IMR-90 (cell line): Measurements from ENCODE around the gene MEGF6. TPM values are rescaled to one million over a fixed set of nuclear protein-coding genes. Genes with fewer than 3 reads are reported as not detected.

Experiments
- ATAC-seq: fragments of 200-7000 bp; cut with Tn5 transposase; 2 replicates; pipeline ENCODE4 v1.9.1; 2020; ENCODE audit warnings: low read depth, mild to moderate bottlenecking, moderate library complexity
- BruUV-seq: library from RNA; stranded (reverse); fragments of 400-500 nt; replicated peaks from 2 replicates; lab custom pipeline; 2021; lab: Mats Ljungman, UMichigan
- CTCF ChIA-PET: fragments of 300-600 bp; formaldehyde crosslinking; extraction: SDS; loops from one replicate; lab custom pipeline; 2021; ENCODE audit warnings: antibody characterized with exemption; lab: Yijun Ruan, JAX
- POLR2A ChIA-PET: fragments of 300-600 bp; sonication (Branson Sonifier 250); formaldehyde crosslinking; loops from one replicate; lab custom pipeline; 2022; ENCODE audit warnings: antibody characterized with exemption; ENCODE audit not compliant: unreplicated experiment; lab: Charles Lee
- DNase-seq: peaks from one replicate; pipeline ENCODE4 v3.0.0; 2013
- H2AFZ ChIP-seq: replicated peaks from 2 replicates; pipeline ENCODE3; 2013; ENCODE audit warnings: low read length, mild to moderate bottlenecking; ENCODE audit not compliant: poor library complexity
- H2AK5ac ChIP-seq: 2 replicates; pipeline ENCODE4 v1.6.1; 2013; ENCODE audit warnings: low read depth, low read length, inconsistent platforms
- H2AK9ac ChIP-seq: replicated peaks from 2 replicates; pipeline ENCODE3; 2013; ENCODE audit warnings: mild to moderate bottlenecking, low read depth, low read length, moderate library complexity; ENCODE audit not compliant: poor library complexity
- H2BK120ac ChIP-seq: 2 replicates; pipeline ENCODE4 v1.6.1; 2013; ENCODE audit warnings: low read depth, low read length, inconsistent platforms
- H2BK15ac ChIP-seq: 3 replicates; pipeline ENCODE4 v1.6.1; 2013; ENCODE audit warnings: low read depth, low read length, inconsistent platforms
- H2BK20ac ChIP-seq: 2 replicates; pipeline ENCODE4 v1.6.1; 2013; ENCODE audit warnings: low read depth, mild to moderate bottlenecking, inconsistent platforms, low read length, moderate library complexity
- H2BK5ac ChIP-seq: 2 replicates; pipeline ENCODE4 v1.6.1; 2013; ENCODE audit warnings: mild to moderate bottlenecking, low read depth, low read length, inconsistent platforms; ENCODE audit not compliant: poor library complexity, severe bottlenecking
- H3K14ac ChIP-seq: replicated peaks from 2 replicates; pipeline ENCODE4 v1.6.1; 2013; ENCODE audit warnings: low read depth, low read length, inconsistent platforms
- H3K18ac ChIP-seq: 2 replicates; pipeline ENCODE4 v1.6.1; 2013; ENCODE audit warnings: low read depth, low read length, control low read depth
- H3K23ac ChIP-seq: 2 replicates; pipeline ENCODE4 v1.6.1; 2013; ENCODE audit warnings: low read depth, low read length, inconsistent platforms
- H3K27ac ChIP-seq: 2 replicates; pipeline ENCODE4 v1.5.1; 2013; ENCODE audit warnings: mild to moderate bottlenecking, control low read depth, low read length; ENCODE audit not compliant: insufficient read depth
- H3K27me3 ChIP-seq: 2 replicates; pipeline ENCODE4 v1.6.1; 2013; ENCODE audit warnings: low read length; ENCODE audit not compliant: control insufficient read depth, insufficient read depth
- H3K36me3 ChIP-seq: 2 replicates; pipeline ENCODE4 v1.6.1; 2013; ENCODE audit warnings: low read length, mixed read lengths; ENCODE audit not compliant: control insufficient read depth, insufficient read depth
- H3K4ac ChIP-seq: 2 replicates; pipeline ENCODE4 v1.6.1; 2013; ENCODE audit warnings: low read depth, low read length, inconsistent platforms
- H3K4me1 ChIP-seq: 2 replicates; pipeline ENCODE4 v1.6.1; 2013; ENCODE audit warnings: low read length, mixed read lengths; ENCODE audit not compliant: control insufficient read depth, insufficient read depth
- H3K4me2 ChIP-seq: 2 replicates; pipeline ENCODE4 v1.6.1; 2013; ENCODE audit warnings: low read depth, mild to moderate bottlenecking, control low read depth, low read length, moderate library complexity
- H3K4me3 ChIP-seq: 2 replicates; pipeline ENCODE4 v1.5.1; 2013; ENCODE audit warnings: low read depth, mild to moderate bottlenecking, control low read depth, low read length, moderate library complexity; ENCODE audit not compliant: insufficient read depth
- H3K56ac ChIP-seq: 2 replicates; pipeline ENCODE4 v1.6.1; 2013; ENCODE audit warnings: low read length, inconsistent platforms; ENCODE audit not compliant: insufficient read depth; ENCODE audit errors: extremely low read depth
- H3K79me1 ChIP-seq, 2 experiments: 2 replicates each; pipeline ENCODE4 v1.6.1; 2013; ENCODE audit warnings: low read length in 2 of 2, inconsistent platforms in 1 of 2, low read depth in 1 of 2
- H3K9ac ChIP-seq: 2 replicates; pipeline ENCODE4 v1.6.1; 2013; ENCODE audit warnings: low read depth, low read length, control low read depth
- H3K9me1 ChIP-seq: 2 replicates; pipeline ENCODE4 v1.6.1; 2013; ENCODE audit warnings: low read length, inconsistent platforms; ENCODE audit not compliant: insufficient read depth
- H3K9me3 ChIP-seq: 2 replicates; pipeline ENCODE4 v1.6.1; 2013; ENCODE audit warnings: low read length; ENCODE audit not compliant: control insufficient read depth, insufficient read depth
- H4K20me1 ChIP-seq: 2 replicates; pipeline ENCODE4 v1.6.1; 2013; ENCODE audit warnings: low read length, inconsistent platforms; ENCODE audit not compliant: insufficient read depth
- H4K5ac ChIP-seq: 2 replicates; pipeline ENCODE4 v1.6.1; 2013; ENCODE audit warnings: mild to moderate bottlenecking, low read depth, low read length, control low read depth
- H4K8ac ChIP-seq, 2 experiments: 2 replicates each; pipeline ENCODE4 v1.6.1; 2013; ENCODE audit warnings: low read depth in 2 of 2, low read length in 2 of 2, control low read depth in 1 of 2, inconsistent platforms in 1 of 2
- H4K91ac ChIP-seq: 2 replicates; pipeline ENCODE4 v1.6.1; 2013; ENCODE audit warnings: low read depth, low read length, inconsistent platforms; ENCODE audit not compliant: insufficient read depth
- BHLHE40 ChIP-seq: fragments of 150-350 bp; IDR thresholded peaks from 2 replicates; pipeline ENCODE4 v1.6.1; 2016; ENCODE audit warnings: mild to moderate bottlenecking, low read depth, low read length
- CEBPB ChIP-seq: IDR thresholded peaks from 2 replicates; pipeline ENCODE4 v1.6.1; 2012; ENCODE audit warnings: low read depth, low read length, improper control_type of control experiment
- CHD1 ChIP-seq: IDR thresholded peaks from 2 replicates; pipeline ENCODE4 v1.6.1; 2012; ENCODE audit warnings: low read depth, low read length, improper control_type of control experiment
- FOS ChIP-seq: fragments of 150-350 bp; IDR thresholded peaks from 2 replicates; pipeline ENCODE4 v1.6.1; 2016; ENCODE audit warnings: low read depth, low read length
- MAFK ChIP-seq: IDR thresholded peaks from 2 replicates; pipeline ENCODE4 v1.6.1; 2012; ENCODE audit warnings: low read depth, low read length, improper control_type of control experiment
- MAZ ChIP-seq: IDR thresholded peaks from 2 replicates; pipeline ENCODE4 v1.6.1; 2012; ENCODE audit warnings: low read depth, mild to moderate bottlenecking, low read length, improper control_type of control experiment, moderate library complexity, borderline replicate concordance
- MXI1 ChIP-seq: IDR thresholded peaks from 2 replicates; pipeline ENCODE4 v1.6.1; 2012; ENCODE audit warnings: low read depth, mild to moderate bottlenecking, low read length, moderate library complexity, borderline replicate concordance
- NFE2L2 ChIP-seq: fragments of 150-350 bp; IDR thresholded peaks from 2 replicates; pipeline ENCODE4 v1.6.1; 2016; ENCODE audit warnings: low read depth, mild to moderate bottlenecking, low read length
- POLR2A ChIP-seq: IDR thresholded peaks from 2 replicates; pipeline ENCODE4 v1.6.1; 2012; ENCODE audit warnings: mild to moderate bottlenecking, low read depth, low read length
- RAD21 ChIP-seq: IDR thresholded peaks from 2 replicates; pipeline ENCODE4 v1.6.1; 2012; ENCODE audit warnings: low read length, improper control_type of control experiment
- RCOR1 ChIP-seq: IDR thresholded peaks from 2 replicates; pipeline ENCODE4 v1.6.1; 2012; ENCODE audit warnings: mild to moderate bottlenecking, low read length, improper control_type of control experiment; ENCODE audit not compliant: insufficient replicate concordance
- RFX5 ChIP-seq: IDR thresholded peaks from 2 replicates; pipeline ENCODE4 v1.8.0; 2012; ENCODE audit warnings: low read depth, mild to moderate bottlenecking, low read length, moderate library complexity
- SMC3 ChIP-seq: fragments of 150-350 bp; IDR thresholded peaks from 2 replicates; pipeline ENCODE4 v1.6.1; 2016; ENCODE audit warnings: low read depth, mild to moderate bottlenecking, antibody characterized with exemption, low read length, moderate library complexity
- WGBS, 2 experiments: methylation state at CpG; one replicate each; pipeline versions ENCODE4 v1.1.5 to v1.1.7; 2013; ENCODE audit warnings: missing lambda C conversion rate in 2 of 2; ENCODE audit not compliant: insufficient read length in 1 of 2; ENCODE audit errors: extremely low coverage in 2 of 2; 5-methylcytosine and 5-hydroxymethylcytosine counted together
- dilution Hi-C: fragments of 300-500 bp; cut with HindIII; formaldehyde crosslinking; loops from one replicate; pipeline ENCODE4 v1.14.3; 2018; ENCODE audit warnings: low sequenced_read_pairs; ENCODE audit not compliant: unreplicated experiment
- in situ Hi-C: fragments of 300-500 bp; cut with MboI; formaldehyde crosslinking; loops from 3 replicates; pipeline ENCODE4 v1.14.3; 2019; ENCODE audit warnings: low sequenced_read_pairs, inconsistent platforms, mixed read lengths
- intact Hi-C: fragments of 100-400 bp; cut with micrococcal nuclease; formaldehyde crosslinking; loops from 2 replicates; pipeline ENCODE4 v1.10.0; 2022
- polyA plus RNA-seq, 3 experiments: library from polyadenylated mRNA; depleted of rRNA; stranded (reverse); fragments of >200 nt; gene quantifications; 2 replicates each; pipeline ENCODE4 v1.2.3, GENCODE V29; 2012; ENCODE audit warnings: low replicate concordance in 1 of 3
- total RNA-seq: library from RNA; depleted of rRNA; stranded (reverse); fragments of >200 nt; gene quantifications from 2 replicates; pipeline ENCODE4 v1.2.3, GENCODE V29; 2012
- TF ChIP-seq, protein P1 (sequence below): fragments of 150-350 bp; IDR thresholded peaks from 2 replicates; pipeline ENCODE4 v1.6.1; 2016; ENCODE audit warnings: low read depth, mild to moderate bottlenecking, low read length, moderate library complexity, borderline replicate concordance
- TF ChIP-seq, protein P2 (sequence below): fragments of 150-350 bp; IDR thresholded peaks from 2 replicates; pipeline ENCODE4 v1.6.1; 2017; ENCODE audit warnings: mild to moderate bottlenecking, antibody characterized with exemption, low read length, low read depth
- TF ChIP-seq, protein P3 (sequence below): conservative IDR thresholded peaks from 2 replicates; pipeline ENCODE4 v1.5.1; 2012; ENCODE audit warnings: mild to moderate bottlenecking, low read depth, low read length, improper control_type of control experiment

The MEGF6 gene
- total and polyA plus RNA-seq, 2 of the 4 experiments (the other 2 are of a cell fraction) = 0.72 to 4.1 TPM

DNA sequence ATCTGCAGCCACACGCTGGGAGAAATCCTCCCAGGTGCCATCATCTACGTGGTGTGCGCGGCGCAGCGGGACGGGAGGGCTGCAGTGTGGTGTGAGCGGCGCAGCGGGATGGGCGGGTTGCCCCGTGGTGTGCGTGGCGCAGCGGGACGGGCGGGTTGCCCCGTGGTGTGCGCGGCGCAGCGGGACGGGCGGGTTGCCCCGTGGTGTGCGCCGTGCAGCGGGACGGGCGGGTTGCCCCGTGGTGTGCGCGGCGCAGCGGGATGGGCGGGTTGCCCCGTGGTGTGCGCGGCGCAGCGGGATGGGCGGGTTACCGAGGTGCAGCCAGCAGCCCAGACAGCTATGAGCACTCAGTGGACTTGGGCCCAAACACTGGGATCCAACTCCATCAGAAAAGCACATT is 33.9 kb upstream of the MEGF6 start:
- Histone ChIP-seq H4K5ac (no peak overlapping the region), H3K18ac (no peak overlapping the region), H2BK20ac (no peak overlapping the region), H3K36me3 (peaks cover 25% of the 10 kb centered on the region), H2BK5ac (no peak overlapping the region), H2AK9ac (no peak overlapping the region), H3K56ac (no peak overlapping the region), H4K20me1 (no peaks in the 10 kb centered on the region), H4K91ac (no peak overlapping the region), H3K14ac (no peak overlapping the region), H2AFZ (no peak overlapping the region), H2BK15ac (no peak overlapping the region), H3K4me3 (no peak overlapping the region), H3K4ac (no peak overlapping the region), H3K4me2 (no peak overlapping the region), H3K4me1 (no peaks in the 10 kb centered on the region), H4K8ac (no peak overlapping the region), H3K9me1 (0 out of 2 replicates have a peak, but pooled peaks cover 3% of the 10 kb centered on the region), H3K9ac (no peak overlapping the region), H3K27ac (no peak overlapping the region), H3K27me3 (no peaks in the 10 kb centered on the region), H2BK120ac (no peak overlapping the region), H3K9me3 (no peaks in the 10 kb centered on the region), H3K79me1 (peaks cover 4 to 15% of the 10 kb centered on the region in 2 experiments), H2AK5ac (no peak overlapping the region), H3K23ac (no peak overlapping the region)
- DNase-seq = no peak
- no peak for ATAC-seq
- intact Hi-C loops (no loop called here), dilution Hi-C loops (no loop called here), in situ Hi-C loops (no loop called here)
- WGBS, 2 experiments = 91% methylated on average over 15 of the region's 43 CpGs; no CpG with 5 or more reads in 1 of the 2 experiments
- CTCF ChIA-PET = no interaction called here
- BruUV-seq = no TSS peak
- POLR2A ChIA-PET = no interaction called here
- TF ChIP-seq RAD21 = no peak
- TF ChIP-seq CHD1 = no peak
- TF ChIP-seq, protein P1, sequence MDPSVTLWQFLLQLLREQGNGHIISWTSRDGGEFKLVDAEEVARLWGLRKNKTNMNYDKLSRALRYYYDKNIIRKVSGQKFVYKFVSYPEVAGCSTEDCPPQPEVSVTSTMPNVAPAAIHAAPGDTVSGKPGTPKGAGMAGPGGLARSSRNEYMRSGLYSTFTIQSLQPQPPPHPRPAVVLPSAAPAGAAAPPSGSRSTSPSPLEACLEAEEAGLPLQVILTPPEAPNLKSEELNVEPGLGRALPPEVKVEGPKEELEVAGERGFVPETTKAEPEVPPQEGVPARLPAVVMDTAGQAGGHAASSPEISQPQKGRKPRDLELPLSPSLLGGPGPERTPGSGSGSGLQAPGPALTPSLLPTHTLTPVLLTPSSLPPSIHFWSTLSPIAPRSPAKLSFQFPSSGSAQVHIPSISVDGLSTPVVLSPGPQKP = no peak
- no peak for TF ChIP-seq MXI1
- TF ChIP-seq POLR2A = no peak
- no peak for TF ChIP-seq NFE2L2
- no peak for TF ChIP-seq MAZ
- TF ChIP-seq MAFK = no peak
- TF ChIP-seq CEBPB = no peak
- no peak for TF ChIP-seq SMC3
- TF ChIP-seq FOS = no peak
- TF ChIP-seq, protein P2, sequence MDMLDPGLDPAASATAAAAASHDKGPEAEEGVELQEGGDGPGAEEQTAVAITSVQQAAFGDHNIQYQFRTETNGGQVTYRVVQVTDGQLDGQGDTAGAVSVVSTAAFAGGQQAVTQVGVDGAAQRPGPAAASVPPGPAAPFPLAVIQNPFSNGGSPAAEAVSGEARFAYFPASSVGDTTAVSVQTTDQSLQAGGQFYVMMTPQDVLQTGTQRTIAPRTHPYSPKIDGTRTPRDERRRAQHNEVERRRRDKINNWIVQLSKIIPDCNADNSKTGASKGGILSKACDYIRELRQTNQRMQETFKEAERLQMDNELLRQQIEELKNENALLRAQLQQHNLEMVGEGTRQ = no peak
- TF ChIP-seq RFX5 = no peak
- no peak for TF ChIP-seq BHLHE40
- no peak for TF ChIP-seq RCOR1
- TF ChIP-seq, protein P3, sequence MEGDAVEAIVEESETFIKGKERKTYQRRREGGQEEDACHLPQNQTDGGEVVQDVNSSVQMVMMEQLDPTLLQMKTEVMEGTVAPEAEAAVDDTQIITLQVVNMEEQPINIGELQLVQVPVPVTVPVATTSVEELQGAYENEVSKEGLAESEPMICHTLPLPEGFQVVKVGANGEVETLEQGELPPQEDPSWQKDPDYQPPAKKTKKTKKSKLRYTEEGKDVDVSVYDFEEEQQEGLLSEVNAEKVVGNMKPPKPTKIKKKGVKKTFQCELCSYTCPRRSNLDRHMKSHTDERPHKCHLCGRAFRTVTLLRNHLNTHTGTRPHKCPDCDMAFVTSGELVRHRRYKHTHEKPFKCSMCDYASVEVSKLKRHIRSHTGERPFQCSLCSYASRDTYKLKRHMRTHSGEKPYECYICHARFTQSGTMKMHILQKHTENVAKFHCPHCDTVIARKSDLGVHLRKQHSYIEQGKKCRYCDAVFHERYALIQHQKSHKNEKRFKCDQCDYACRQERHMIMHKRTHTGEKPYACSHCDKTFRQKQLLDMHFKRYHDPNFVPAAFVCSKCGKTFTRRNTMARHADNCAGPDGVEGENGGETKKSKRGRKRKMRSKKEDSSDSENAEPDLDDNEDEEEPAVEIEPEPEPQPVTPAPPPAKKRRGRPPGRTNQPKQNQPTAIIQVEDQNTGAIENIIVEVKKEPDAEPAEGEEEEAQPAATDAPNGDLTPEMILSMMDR = no peak
